Measurements from ENCODE around the gene HIP1.
A peak's percentile ranks its signal among the peaks of the same experiment; 100 is the strongest.
"Not testable (repeated sequence)": the region's sequence is repeated elsewhere in the genome, so short reads cannot be mapped to it uniquely, and the experiment has no call there.

Gene HIP1

DNA sequence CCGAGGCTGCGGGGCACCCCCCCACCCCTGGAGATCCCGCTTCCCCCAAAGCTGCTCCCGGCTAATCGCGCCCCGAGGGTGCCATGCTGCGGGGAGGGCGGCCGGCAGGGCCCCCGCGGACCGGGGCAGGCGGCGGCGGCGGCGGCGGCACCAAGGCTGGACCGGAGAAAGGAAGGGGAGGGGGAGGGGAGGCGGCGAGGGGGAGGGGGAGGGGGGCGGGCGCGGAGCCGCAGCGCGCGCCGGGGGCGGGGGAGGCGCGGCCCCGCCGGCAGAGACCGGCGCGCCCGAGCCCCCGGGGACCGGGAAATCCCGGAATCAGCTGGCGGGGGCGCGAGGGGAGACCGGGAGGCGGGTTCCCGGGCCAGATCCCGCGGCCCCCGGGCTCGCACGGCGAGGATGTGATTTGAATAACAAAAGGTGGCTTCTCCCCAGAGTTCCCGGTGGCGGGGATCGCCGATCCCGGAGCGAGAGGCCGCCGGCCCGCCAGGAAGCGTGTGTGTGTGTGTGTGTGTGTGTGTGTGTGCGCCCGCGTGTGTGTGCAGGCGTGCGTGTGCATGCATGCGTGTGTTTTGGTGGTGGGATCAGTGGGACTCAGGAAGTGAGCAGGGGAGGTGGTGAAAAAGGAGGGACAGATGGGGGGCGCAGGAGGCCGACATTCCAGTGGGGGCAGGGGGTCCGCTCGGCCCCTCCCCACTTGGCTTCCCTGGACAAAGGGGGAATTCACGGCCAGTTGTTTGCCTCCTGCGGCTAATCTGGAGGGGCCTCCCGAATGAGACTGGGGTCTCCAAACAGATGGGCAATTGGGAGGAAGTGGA lies 99.5 kb downstream of the HIP1 start:
- peak; percentile 9 for DNase-seq

GRCh38 chr7:75638594-75639070 lies 100.1 kb downstream of the HIP1 start:
- DNase-seq: no peak

DNA sequence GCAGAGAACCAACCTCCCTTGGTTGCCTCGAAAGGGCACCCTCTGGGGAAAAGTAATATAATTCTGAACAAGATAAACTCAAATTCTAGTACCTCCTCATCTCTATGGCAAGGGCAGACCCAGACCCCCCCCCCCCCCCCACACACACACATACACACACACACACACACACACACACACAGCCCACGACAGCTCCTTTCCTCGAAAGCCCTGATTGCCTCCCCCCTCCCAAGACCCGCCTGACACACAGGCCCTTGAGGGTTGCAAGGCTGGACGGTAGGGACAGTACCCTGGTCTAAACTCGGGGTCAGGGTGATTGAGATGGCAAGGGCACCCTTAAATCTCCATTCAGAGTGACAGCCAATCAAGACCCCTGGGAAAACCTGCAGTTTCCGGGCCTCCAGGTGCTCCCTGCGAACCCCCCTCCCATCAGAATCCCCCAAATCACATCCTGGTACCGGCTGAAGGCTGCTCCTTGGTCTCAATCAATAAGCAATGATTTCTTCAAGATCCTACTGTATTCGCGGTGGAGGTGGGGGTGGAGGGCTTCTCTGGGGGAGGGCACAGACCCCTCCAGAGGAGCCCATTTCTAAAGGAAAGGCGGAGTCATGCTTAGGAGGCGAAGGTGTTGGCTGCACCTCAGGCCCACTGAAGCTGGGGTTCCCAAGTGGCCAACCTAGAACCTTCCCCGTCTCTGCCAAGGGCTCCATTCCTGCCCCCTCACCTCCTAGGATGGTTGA lies 100.7 kb downstream of the HIP1 start:
- no peak for DNase-seq

DNA sequence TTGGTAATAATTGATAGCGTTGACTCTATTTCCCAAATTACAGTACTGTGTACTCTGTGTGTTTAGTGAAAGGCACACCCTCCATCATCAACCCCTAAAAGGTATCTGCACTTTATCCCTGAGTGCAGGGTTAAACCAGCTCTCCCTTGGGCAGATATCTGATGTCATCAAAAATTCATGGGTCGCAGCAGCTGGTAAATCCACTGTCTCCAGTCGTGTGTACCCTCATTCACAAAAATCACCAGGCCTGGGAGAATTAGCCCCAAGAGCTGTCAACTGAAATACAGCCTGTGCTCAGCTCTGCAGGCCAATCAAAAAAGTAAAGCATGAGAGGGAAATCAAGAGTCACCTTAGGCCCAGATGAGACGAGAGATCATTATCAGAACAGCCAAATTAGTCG lies 103.7 kb downstream of the HIP1 start:
- DNase-seq: no peak

- DNase-seq: not testable (repeated sequence)
These were observed 106.2 kb downstream of the HIP1 start for GRCh38 chr7:75632587-75632986.

GRCh38 chr7:75631711-75632110 lies 107.0 kb downstream of the HIP1 start:
- DNase-seq: no peak

DNA sequence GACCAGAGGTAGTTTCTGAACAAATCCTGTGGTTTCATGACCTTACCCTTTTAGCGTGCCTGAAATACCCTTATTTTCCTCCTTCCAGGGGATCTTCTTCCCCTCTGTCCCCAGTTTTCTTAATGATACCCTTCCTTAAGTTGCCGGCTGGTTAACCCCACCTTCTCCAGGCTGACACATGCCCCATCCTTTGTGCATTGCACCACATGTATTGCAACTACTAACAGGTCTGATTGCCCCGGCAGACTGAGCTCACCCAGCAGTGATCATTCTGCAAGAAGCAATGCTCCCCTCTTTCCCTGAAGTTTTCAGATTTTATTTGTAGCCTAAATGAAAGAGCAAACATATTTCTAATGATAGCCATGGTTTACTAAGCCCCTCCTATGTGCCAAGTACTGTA lies 108.2 kb downstream of the HIP1 start:
- DNase-seq: no peak

DNA sequence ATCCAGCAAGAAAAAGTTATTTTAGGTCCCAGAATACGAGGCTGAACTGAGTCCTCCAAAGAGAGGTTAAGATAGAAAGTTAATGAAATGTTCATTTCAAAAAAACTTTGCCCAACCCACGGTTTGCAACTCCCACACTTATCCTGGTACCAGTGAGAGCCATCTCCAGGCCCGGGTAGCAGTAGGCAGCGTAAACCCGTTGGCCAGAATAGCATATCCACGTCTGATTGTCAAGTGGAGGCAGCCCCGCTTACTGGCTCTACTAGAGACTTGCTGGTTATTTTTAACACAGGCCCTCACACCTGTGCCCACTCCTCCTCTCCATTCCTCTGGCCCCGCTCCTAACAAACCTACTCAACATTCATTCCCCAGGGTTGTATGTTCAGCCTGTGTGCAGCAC lies 109.7 kb downstream of the HIP1 start:
- no peak for DNase-seq

GRCh38 chr7:75628055-75628454 lies 110.7 kb downstream of the HIP1 start:
- DNase-seq: no peak

- DNase-seq: no peak
These were observed 111.8 kb downstream of the HIP1 start for GRCh38 chr7:75626954-75627353.

DNA sequence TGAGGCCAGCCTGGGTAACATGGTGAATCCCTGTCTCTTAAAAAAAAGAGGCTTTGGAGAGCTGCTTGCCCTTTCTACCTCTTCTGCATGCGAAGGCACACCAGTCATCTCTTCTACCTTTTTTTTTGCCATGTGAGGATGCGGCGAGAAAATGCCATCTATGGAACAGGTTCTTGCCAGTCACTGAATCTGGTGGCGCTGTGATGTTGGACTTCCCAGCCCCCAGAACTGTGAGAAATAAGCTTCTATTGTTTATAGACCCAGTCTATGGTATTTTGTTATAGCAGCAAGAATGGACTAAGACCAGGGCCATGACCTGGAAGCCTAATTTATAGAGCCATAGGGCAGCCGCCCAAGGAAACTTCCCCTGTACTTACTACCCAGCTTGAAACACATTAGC lies 112.9 kb downstream of the HIP1 start:
- DNase-seq: no peak

DNA sequence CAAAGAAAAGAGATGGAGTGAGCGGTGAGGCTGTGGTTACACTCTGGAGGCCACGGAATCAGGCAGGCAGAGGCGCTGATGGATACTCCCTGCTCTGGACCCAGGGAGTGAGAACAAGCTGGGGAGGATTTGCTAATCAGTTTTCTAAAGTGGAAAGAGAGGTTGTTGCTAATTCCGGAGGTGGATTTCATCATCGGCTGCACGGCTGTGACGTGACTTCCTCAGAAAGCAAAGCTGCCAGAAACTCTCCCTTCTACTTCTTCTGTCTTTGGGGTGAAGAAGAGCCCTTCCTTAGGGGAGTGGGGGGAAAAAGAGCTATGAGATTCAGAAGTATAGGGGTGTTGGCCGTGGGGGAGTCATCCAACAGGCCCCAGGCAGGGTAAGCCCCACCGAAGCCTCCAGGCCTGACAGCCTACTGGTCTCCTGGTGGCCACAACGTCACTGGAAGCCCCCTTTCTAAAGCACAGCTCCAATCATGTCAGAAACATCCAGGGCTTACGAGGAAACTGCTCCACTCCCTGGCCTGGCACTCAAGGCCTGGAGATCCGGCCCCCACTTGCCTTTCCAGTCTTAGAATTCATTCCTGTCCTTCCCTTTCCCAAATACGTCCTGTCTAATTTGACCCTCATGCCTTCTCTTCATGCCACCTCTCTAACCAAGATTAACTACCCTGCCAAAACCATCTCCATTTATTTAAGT lies 114.5 kb downstream of the HIP1 start:
- DNase-seq: no peak

DNA sequence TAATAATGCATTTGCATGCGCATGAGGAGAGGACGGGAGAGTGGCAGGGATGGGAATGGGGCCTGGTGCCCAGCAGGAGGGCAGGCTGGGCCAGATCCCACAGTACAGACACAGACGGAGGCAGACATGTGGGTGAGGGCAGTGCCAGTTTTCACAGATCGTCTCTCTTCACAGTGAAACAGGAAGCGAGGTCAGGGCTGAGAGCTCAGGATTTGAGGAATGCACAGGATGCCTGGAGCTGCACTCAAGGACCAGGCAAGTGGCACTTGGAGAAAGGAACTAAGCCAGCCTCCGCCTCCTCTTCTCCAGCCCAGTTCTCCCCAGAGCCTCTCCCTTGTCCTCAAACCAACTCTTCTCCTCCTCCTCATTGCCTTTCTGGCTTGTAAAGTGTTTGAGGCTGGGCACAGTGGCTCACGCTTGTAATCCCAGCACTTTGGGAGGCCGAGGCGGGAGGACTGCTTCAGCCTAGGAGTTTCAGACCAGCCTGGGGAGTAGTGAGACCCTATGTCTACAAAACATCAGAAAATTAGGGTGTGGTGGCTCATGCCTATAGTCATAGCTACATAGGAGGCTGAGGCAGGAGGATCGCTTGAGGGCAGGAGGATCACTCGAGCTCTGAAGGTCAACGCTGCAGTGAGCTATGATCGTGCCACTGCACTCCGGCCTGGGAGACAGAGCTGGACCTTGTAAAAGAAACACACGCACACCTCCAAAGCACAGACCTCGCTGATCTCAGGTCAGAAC lies 115.2 kb downstream of the HIP1 start:
- no peak for DNase-seq

DNA sequence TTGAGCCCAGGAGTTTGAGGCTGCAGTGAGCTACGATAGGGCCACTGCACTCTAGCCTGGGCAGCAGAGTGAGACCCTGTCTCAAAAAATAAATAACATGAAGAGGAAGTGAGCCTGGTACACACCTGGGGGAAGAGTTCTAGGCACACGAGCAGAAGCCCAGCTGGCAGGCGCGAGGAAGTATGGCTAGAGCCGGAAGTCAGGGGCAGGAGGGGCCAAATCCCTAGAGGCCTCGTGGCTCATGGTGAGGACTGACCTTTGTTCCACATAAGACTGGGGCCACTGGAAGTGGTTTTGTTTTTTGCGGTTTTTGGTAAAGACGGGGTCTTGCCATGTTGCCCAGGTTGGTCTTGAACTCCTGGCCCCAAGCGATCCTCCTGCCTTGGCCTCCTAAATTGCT lies 117.6 kb downstream of the HIP1 start:
- DNase-seq: no peak

- no peak for DNase-seq
These were observed 119.1 kb downstream of the HIP1 start for GRCh38 chr7:75619636-75620035.

- DNase-seq: peak; percentile 42
These were observed 121.0 kb downstream of the HIP1 start for GRCh38 chr7:75617634-75618234.

DNA sequence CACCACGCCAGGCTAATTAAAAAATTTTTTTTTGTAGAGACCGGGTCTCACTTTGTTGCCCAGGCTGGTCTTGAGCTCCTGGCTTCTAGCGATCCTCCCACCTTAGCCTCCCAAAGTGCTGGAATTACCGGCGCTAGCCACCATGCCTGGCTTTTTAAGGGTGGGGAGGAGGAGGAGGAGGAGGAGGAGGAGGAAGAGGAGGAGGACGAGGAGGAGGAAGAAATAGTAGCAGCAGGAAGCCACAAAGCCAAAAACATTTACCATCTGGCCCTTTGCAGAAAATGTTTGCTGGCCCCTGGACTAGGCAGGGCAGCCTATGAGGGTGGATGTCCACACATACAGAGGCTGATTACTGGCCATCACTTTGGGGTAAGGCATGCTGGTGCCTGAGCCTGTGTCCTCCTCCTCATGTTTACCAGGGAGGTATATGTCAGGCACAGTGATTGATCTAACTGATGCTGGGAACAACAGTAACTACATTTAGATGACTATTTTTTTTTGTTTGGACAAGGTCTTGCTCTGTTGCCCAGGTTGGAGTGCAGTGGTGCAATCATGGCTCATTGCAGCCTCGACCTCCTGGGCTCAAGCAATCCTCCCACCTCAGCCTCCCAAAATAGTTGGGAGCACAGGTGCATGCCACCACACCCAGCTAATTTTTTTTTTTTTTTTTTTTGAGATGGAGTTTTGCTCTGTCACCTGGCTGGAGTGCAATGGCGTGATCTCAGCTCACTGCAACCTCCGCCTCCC lies 122.1 kb downstream of the HIP1 start:
- DNase-seq: no peak

DNA sequence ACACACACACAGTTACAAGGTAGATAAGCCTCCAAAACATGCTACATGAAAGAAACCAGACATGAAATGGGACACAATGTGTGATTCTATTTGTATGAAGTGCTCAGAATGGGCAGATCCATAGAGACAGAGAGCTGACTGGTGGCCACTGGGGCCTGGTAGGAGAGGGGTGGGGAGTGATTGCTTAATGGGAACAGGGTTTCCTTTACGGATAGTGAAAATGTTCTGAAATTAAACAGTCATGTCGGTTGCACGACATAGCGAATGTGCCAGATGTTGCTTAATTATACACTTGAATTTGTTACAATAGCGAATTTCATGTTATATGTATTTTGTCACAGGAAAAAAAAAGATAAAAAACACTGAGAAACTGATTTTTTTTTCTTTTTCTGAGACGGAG lies 124.3 kb downstream of the HIP1 start:
- no peak for DNase-seq

DNA sequence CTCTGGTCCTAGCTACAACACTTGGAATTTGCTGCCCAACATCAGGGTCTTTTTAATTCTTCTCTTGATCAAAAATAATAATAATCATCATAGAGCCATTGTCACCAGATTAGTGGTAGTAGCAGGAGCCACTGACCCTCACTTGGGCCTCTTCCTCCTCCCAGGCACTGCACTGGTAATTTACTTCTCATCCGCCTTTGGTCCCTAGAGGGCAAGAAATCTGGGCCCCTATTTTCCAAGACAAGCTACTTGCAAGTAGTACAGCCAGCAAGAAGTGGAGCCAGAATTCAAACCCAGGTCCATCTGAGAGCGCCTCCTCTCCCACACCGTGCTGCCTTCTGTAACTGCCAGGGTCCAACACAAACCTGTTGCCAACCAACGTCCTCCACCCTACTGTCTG lies 125.4 kb downstream of the HIP1 start:
- no peak for DNase-seq

GRCh38 chr7:75611557-75612178 lies 127.1 kb downstream of the HIP1 start:
- no peak for DNase-seq

DNA sequence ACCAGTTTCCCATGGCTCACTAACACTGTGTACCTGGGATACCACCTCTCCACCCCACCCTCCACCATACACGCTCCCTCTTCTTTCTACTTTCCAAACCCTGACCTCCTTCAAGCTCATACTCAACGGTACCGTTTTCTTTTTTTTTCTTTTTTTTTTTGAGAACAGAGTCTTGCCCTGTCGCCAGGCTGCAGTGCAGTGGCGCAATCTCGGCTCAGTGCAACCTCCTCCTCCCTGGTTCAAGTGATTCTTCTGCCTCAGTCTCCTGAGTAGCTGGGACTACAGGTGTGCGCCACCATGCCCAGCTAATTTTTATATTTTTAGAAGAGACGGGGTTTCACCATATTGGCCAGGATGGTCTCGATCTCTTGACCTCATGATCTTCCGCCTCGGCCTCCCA lies 129.3 kb downstream of the HIP1 start:
- DNase-seq: not testable (repeated sequence)

Data from activated effector memory CD4-positive, alpha-beta T cell treated with Interleukin-2 at 50 U/mL for 16 hours (primary cell).